ENCODE data around the gene ARG2.

The ARG2 gene

DNA sequence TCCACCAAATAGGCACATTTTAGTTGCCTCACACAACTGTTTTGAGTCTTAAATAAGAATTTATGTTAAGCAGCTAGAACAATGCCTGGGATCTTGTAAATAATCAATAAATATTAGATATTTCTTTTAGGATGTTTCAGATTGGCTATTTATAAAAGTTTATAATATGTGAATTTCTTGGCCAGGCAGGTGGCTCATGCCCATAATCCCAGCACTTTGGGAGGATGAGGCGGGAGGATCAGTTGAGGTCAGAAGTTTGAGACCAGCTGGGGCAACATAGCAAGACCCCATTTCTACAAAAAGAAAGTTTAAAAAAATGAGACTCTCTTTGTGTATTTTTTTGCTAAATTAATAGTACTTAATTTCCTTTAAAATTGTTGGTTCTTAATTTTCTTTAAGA is 21.8 kb downstream of the ARG2 start:
- no peak for ATAC-seq
- TF ChIP-seq, protein P1, sequence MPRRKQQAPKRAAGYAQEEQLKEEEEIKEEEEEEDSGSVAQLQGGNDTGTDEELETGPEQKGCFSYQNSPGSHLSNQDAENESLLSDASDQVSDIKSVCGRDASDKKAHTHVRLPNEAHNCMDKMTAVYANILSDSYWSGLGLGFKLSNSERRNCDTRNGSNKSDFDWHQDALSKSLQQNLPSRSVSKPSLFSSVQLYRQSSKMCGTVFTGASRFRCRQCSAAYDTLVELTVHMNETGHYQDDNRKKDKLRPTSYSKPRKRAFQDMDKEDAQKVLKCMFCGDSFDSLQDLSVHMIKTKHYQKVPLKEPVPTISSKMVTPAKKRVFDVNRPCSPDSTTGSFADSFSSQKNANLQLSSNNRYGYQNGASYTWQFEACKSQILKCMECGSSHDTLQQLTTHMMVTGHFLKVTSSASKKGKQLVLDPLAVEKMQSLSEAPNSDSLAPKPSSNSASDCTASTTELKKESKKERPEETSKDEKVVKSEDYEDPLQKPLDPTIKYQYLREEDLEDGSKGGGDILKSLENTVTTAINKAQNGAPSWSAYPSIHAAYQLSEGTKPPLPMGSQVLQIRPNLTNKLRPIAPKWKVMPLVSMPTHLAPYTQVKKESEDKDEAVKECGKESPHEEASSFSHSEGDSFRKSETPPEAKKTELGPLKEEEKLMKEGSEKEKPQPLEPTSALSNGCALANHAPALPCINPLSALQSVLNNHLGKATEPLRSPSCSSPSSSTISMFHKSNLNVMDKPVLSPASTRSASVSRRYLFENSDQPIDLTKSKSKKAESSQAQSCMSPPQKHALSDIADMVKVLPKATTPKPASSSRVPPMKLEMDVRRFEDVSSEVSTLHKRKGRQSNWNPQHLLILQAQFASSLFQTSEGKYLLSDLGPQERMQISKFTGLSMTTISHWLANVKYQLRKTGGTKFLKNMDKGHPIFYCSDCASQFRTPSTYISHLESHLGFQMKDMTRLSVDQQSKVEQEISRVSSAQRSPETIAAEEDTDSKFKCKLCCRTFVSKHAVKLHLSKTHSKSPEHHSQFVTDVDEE (CRISPR knock-in tag; IDR thresholded peaks at IDR 0.05) = no peak
- TF ChIP-seq OSR1 (CRISPR knock-in tag; IDR thresholded peaks at IDR 0.05) (no peak), TOX (CRISPR knock-in tag; IDR thresholded peaks at IDR 0.05; ENCODE audit: borderline replicate concordance) (no peak), SNAI2 (CRISPR knock-in tag; IDR thresholded peaks at IDR 0.05) (no peak), CSRNP3 (CRISPR knock-in tag; IDR thresholded peaks at IDR 0.05) (no peak), ZNF565 (CRISPR knock-in tag; conservative IDR thresholded peaks at IDR 0.05; ENCODE audit: low read depth) (no peak), ZFP3 (CRISPR knock-in tag; IDR thresholded peaks at IDR 0.05) (no peak), POU6F1 (CRISPR knock-in tag; IDR thresholded peaks at IDR 0.05; ENCODE audit: borderline replicate concordance, low read depth) (no peak), PPARA (CRISPR knock-in tag; IDR thresholded peaks at IDR 0.05; ENCODE audit: borderline replicate concordance) (no peak), ESRRG (CRISPR knock-in tag; IDR thresholded peaks at IDR 0.05) (no peak), ZC3H10 (CRISPR knock-in tag; IDR thresholded peaks at IDR 0.05) (no peak), TCF4 (CRISPR knock-in tag; IDR thresholded peaks at IDR 0.05; ENCODE audit: borderline replicate concordance) (no peak), PATZ1 (CRISPR knock-in tag; IDR thresholded peaks at IDR 0.05; ENCODE audit: borderline replicate concordance) (no peak), RARB (CRISPR knock-in tag; IDR thresholded peaks at IDR 0.05) (no peak), ZFP30 (CRISPR knock-in tag; IDR thresholded peaks at IDR 0.05) (no peak)

GRCh38 chr14:67641902-67642749 is 22.4 kb downstream of the ARG2 start:
- ATAC-seq = no peak
- TF ChIP-seq CSRNP3 (CRISPR knock-in tag; IDR thresholded peaks at IDR 0.05) (no peak), ZNF8 (CRISPR knock-in tag; IDR thresholded peaks at IDR 0.05) (no peak), ZNF70 (CRISPR knock-in tag; IDR thresholded peaks at IDR 0.05) (no peak), ZFP30 (CRISPR knock-in tag; IDR thresholded peaks at IDR 0.05) (no peak), PATZ1 (CRISPR knock-in tag; IDR thresholded peaks at IDR 0.05; ENCODE audit: borderline replicate concordance) (no peak), TCF4 (CRISPR knock-in tag; IDR thresholded peaks at IDR 0.05; ENCODE audit: borderline replicate concordance) (no peak), PPARA (CRISPR knock-in tag; IDR thresholded peaks at IDR 0.05; ENCODE audit: borderline replicate concordance) (no peak), CSDC2 (CRISPR knock-in tag; IDR thresholded peaks at IDR 0.05) (no peak), GLIS3 (CRISPR knock-in tag; IDR thresholded peaks at IDR 0.05) (no peak), CREB5 (CRISPR knock-in tag; IDR thresholded peaks at IDR 0.05; ENCODE audit: low read depth) (no peak), RARB (CRISPR knock-in tag; IDR thresholded peaks at IDR 0.05) (no peak), ISL1 (CRISPR knock-in tag; IDR thresholded peaks at IDR 0.05) (no peak), ARNTL (CRISPR knock-in tag; IDR thresholded peaks at IDR 0.05; ENCODE audit: borderline replicate concordance, low read depth) (no peak), ZC3H10 (CRISPR knock-in tag; IDR thresholded peaks at IDR 0.05) (no peak)
- TF ChIP-seq, protein P1 (CRISPR knock-in tag; IDR thresholded peaks at IDR 0.05) = no peak
